Measurements from ENCODE around the gene CXCR5.

The CXCR5 gene

GRCh38 chr11:118928870-118929500 is 45.3 kb downstream of the CXCR5 start:
- DNase-seq = peak; percentile 91

GRCh38 chr11:118929501-118930093 is 45.9 kb downstream of the CXCR5 start:
- DNase-seq = peak; percentile 96

GRCh38 chr11:118930094-118930712 is 46.5 kb downstream of the CXCR5 start:
- DNase-seq = peak; percentile 98

GRCh38 chr11:118931571-118931970 is 47.9 kb downstream of the CXCR5 start:
- no peak for DNase-seq

GRCh38 chr11:118933486-118933885 is 49.8 kb downstream of the CXCR5 start:
- DNase-seq = no peak

GRCh38 chr11:118935376-118935775 is 51.7 kb downstream of the CXCR5 start:
- no peak for DNase-seq

GRCh38 chr11:118938491-118939403 is 55.1 kb downstream of the CXCR5 start:
- DNase-seq = no peak

- DNase-seq = no peak
Measured at GRCh38 chr11:118939404-118939915, 55.8 kb downstream of the CXCR5 start.

GRCh38 chr11:118939953-118940598 is 56.4 kb downstream of the CXCR5 start:
- DNase-seq = peak; percentile 44

- DNase-seq = no peak
Measured at GRCh38 chr11:118947091-118947490, 63.4 kb downstream of the CXCR5 start.

Data from NCI-H69 (cell line).